Effector memory CD4-positive, alpha-beta T cell (primary cell): Measurements from ENCODE around the gene YWHAG.
"Not testable (repeated sequence)": the region's sequence is repeated elsewhere in the genome, so short reads cannot be mapped to it uniquely, and the experiment has no call there.

Experiments used
- DNase-seq, 3 donors: peaks; one replicate each; pipeline ENCODE4 v3.0.0-alpha.2; 2020
- H3K27ac ChIP-seq: 2 replicates; pipeline ENCODE4 v1.7.0; 2013; ENCODE audit warnings: mild to moderate bottlenecking, low read length, moderate library complexity; ENCODE audit not compliant: insufficient read depth, poor library complexity, severe bottlenecking
- H3K27me3 ChIP-seq: replicated peaks from 2 replicates; pipeline ENCODE4 v1.7.0; 2013; ENCODE audit warnings: mild to moderate bottlenecking, low read length; ENCODE audit not compliant: insufficient read depth, control insufficient read depth, poor library complexity, severe bottlenecking
- H3K36me3 ChIP-seq: 2 replicates; pipeline ENCODE4 v1.7.0; 2013; ENCODE audit warnings: mild to moderate bottlenecking, low read length, moderate library complexity; ENCODE audit not compliant: control insufficient read depth, insufficient read depth
- H3K4me1 ChIP-seq: 2 replicates; pipeline ENCODE4 v1.7.0; 2013; ENCODE audit warnings: low read length, mild to moderate bottlenecking; ENCODE audit not compliant: control insufficient read depth, insufficient read depth, poor library complexity, severe bottlenecking
- H3K4me3 ChIP-seq: 2 replicates; pipeline ENCODE4 v1.7.0; 2013; ENCODE audit warnings: low read length, low read depth, mild to moderate bottlenecking; ENCODE audit not compliant: insufficient read depth, poor library complexity, severe bottlenecking
- H3K9me3 ChIP-seq: 2 replicates; pipeline ENCODE4 v1.7.0; 2013; ENCODE audit warnings: mild to moderate bottlenecking, low read length, moderate library complexity; ENCODE audit not compliant: control insufficient read depth

YWHAG gene

DNA sequence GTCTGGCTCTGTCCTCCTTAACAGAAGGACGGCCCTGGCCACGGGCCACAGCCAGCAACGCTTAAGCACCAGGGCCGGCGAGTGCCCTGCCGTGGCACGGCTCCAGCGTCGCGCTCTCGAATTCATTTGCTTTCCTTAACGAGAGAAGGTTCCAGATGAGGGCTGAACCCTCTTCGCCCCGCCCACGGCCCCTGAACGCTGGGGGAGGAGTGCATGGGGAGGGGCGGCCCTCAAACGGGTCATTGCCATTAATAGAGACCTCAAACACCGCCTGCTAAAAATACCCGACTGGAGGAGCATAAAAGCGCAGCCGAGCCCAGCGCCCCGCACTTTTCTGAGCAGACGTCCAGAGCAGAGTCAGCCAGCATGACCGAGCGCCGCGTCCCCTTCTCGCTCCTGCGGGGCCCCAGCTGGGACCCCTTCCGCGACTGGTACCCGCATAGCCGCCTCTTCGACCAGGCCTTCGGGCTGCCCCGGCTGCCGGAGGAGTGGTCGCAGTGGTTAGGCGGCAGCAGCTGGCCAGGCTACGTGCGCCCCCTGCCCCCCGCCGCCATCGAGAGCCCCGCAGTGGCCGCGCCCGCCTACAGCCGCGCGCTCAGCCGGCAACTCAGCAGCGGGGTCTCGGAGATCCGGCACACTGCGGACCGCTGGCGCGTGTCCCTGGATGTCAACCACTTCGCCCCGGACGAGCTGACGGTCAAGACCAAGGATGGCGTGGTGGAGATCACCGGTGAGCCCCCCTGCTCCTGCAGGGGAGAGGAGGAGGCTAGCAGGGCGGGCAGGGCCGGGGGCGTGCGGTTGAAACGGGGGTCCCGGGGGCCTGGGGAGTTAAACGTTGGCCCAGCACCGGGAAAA lies 56.2 kb downstream of the YWHAG start, which contains the start of gene HSPB1:
Gene HSPB1, plus strand, starts transcription at position 327 of the 855 bp plus-strand sequence. Its CDS starts 40 bp downstream, at position 367.
- Histone ChIP-seq H3K27me3 (no peaks in the 10 kb centered on the region), H3K4me1 (peaks cover 8% of the 10 kb centered on the region)

DNA sequence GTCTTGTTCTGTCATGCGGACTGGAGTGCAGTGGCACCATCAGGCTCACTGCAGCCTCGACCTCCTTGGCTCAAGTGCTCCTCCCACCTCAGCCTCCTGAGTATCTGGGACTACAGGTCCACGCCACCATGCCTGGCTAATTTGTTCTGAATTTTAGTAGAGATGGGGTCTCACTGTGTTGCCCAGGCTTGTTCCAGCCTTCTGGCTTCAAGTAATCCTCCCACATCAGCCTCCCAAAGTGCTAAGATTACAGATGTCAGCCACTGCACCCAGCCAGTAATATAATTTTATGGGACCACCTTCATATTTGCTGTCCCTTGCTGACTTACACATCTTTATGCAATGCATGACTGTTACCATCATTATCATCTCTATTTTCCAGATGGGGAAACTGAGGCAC lies 57.8 kb downstream of the YWHAG start:
- no peaks in the 10 kb centered on the region for H3K27me3 ChIP-seq
- DNase-seq: no peak
- no peak overlapping the region for H3K27ac ChIP-seq
- H3K9me3 ChIP-seq: no peaks in the 10 kb centered on the region
- no peaks in the 10 kb centered on the region for H3K36me3 ChIP-seq
- peaks cover 8% of the 10 kb centered on the region for H3K4me1 ChIP-seq
- H3K4me3 ChIP-seq: no peak overlapping the region

More for the DNA sequence above, 56.2 kb downstream of the YWHAG start, which contains the start of gene HSPB1:
- DNase-seq: peak; percentile 47 to 67 (median 59)
- Histone ChIP-seq H3K36me3 (no peaks in the 10 kb centered on the region), H3K4me3 (peak within 1 kb of the TSS; percentile 62), H3K27ac (peak within 1 kb of the TSS; percentile 65), H3K9me3 (no peaks in the 10 kb centered on the region)

DNA sequence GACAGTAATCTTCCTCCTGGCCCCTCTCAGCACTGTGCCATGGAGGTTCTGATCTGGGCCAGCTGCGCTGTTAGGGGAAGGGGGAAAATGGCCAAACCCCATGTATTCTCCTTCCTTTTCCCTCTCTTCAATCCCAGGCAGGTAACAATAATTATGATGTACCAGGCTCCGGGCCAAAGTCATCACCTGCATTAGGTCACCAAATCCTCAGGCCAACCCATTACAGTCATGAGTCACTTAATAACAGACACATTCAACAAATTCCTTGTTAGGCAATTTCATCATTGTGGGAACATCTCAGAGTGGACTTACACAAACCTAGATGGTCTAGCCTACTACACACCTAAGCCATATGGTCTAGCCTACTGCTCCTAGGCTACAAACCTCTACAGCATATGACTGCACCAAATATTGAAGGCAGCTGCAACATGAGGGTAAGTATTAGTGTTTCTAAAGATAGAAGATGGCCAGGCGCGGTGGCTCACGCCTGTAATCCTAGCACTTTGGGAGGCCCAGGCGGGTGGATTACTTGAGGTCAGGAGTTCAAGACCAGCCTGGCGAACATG lies 58.5 kb downstream of the YWHAG start:
- Histone ChIP-seq H3K27ac (no peak overlapping the region), H3K9me3 (no peaks in the 10 kb centered on the region), H3K27me3 (no peaks in the 10 kb centered on the region), H3K4me3 (no peak overlapping the region), H3K36me3 (no peaks in the 10 kb centered on the region), H3K4me1 (peaks cover 8% of the 10 kb centered on the region)
- DNase-seq: no peak

DNA sequence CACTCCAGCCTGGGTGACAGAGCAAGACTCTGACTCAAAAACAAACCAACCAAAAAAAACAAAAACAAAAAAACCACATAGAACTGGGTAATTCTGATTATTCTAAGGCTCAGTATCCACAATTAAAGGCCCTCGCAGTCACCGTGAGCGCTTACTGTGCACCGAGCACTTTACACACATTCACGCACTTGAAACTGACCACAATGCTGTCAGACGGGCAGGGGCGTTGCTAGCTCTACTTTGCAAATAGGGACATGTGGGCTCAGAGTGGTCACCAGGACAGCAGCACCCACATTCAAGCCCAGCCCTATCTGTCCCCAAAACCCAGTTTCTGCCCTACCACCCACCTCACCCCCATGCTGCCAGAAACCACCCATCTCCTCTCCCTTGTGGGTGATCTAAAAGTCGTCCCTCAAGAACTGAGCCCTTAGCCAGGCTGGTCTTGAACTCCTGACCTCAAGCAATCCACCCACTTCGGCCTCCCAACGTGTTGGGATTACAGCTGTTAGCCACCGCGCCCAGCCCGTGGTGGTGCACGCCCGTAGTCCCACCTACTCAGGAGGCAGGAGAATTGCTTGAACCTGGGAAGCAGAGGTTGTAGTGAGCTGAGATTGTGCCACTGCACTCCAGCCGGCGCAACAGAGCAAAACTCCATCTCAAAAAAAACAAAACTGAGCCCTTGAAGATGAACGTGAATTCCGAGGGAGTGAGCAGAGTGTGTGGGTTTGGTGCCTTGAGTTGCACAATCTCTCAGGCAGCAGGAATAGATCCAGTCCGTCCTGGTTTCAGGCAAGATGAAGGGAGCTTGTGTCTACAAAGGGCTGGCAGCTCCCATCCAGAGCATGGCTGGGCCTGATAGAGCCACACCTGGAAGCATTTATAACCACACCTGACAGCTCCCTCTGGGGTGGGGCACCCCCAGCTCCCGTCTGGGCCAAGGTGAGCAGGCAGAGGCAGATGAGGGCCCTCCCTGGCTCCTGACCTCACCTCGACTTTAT lies 61.7 kb downstream of the YWHAG start:
- H3K27ac ChIP-seq: no peak overlapping the region
- no peaks in the 10 kb centered on the region for H3K9me3 ChIP-seq
- no peaks in the 10 kb centered on the region for H3K4me1 ChIP-seq
- H3K36me3 ChIP-seq: no peaks in the 10 kb centered on the region
- no peak for DNase-seq
- H3K4me3 ChIP-seq: no peak overlapping the region
- no peaks in the 10 kb centered on the region for H3K27me3 ChIP-seq

DNA sequence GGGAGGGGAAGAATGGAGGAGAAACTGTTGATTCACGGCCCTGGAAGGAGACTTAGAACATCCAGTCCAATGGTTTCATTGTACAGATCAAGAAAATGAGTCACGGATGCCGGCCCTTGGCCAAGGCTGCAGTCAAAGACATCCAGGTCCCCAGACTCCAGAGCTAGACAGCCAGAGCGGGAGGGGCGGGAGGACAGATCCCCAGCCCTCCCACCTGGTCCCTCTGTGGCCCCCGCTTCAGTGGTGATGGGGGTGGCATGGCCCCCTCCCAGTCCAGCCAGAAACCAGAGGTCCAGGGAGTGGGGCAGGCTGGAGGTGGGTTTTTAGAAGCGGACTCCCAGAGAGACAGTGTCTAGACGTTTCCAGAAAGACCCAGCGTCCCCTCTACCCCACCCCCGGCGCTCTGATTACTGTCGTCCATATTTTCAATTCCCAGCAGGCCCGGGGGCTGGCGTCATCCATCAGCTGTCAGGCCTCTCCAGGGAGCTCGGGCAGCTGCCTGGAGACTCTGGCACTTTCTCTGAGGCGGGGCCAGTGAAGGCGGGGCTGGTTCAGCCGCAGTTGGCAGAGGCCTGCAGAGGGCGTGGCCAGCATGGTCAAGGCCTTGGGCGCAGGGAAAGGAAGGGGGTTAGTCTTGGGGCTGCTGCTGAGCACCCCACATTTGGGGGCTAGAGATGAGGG lies 64.3 kb downstream of the YWHAG start:
- Histone ChIP-seq H3K36me3 (no peaks in the 10 kb centered on the region), H3K4me3 (no peak overlapping the region), H3K27me3 (no peaks in the 10 kb centered on the region), H3K9me3 (no peaks in the 10 kb centered on the region), H3K4me1 (peaks cover 4% of the 10 kb centered on the region), H3K27ac (no peak overlapping the region)
- no peak for DNase-seq

DNA sequence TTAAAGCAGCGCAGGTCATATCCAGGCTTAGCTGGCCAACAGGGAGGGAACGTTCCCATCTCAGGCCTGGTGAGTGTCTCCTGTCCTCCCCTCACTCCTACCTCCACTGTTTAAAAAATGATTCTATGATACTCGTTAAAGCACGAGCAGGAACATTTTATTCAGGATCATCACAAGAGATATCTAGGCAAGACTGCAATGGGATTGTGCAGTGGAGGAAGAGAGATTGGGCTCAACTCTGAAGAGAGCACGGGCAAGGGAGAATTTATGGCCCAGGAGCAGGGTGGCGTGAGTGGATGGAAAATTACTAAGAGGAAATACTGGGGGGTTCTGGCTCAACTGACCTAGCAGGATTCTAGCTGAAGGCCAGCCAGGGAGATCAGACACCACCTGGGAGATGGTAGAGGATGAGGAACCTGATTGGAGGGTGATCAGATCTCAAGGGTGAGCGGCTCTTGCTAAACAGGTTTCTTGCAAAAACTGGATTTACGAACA lies 65.3 kb downstream of the YWHAG start:
- Histone ChIP-seq H3K4me3 (no peak overlapping the region), H3K9me3 (no peaks in the 10 kb centered on the region), H3K27me3 (no peaks in the 10 kb centered on the region), H3K27ac (no peak overlapping the region), H3K36me3 (no peaks in the 10 kb centered on the region), H3K4me1 (peaks cover 4% of the 10 kb centered on the region)
- DNase-seq: no peak

DNA sequence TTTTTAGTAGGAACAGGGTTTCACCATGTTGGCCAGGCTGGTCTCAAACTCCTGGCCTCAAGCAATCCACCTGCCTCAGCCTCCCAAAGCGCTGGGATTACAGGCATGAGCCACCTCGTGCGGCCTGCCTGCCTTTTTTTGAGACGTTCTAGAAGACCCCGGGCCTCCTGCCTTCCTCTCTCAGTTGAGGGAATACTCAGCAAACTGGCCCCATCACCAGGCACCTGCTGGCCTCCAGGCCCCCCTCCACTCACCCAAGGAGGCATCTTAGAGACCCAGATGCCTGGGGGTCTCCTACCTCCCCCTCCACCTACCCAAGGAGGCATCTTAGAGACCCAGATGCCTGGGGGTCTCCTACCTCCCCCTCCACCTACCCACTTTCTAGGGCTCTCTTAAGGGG lies 65.9 kb downstream of the YWHAG start:
- not testable (repeated sequence) for H3K27me3 ChIP-seq, DNase-seq, H3K9me3 ChIP-seq, H3K4me1 ChIP-seq, H3K27ac ChIP-seq, H3K4me3 ChIP-seq, H3K36me3 ChIP-seq

DNA sequence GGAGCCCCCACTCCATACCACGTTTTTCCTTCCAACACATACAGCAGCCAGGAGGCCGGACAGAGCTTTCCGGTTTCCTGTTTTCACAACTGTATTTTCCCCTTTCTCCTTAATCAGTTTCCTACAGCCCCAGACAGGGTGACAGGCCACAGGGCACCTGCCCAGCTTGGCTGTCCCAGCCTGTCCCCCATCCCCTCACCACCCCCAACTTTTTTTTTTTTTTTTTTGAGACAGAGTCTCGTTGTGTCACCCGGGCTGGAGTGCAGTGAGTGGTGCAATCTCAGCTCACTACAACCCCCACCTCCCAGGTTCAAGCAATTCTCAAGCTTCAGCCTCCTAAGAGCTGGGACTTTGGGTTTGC lies 66.6 kb downstream of the YWHAG start:
- H3K4me3 ChIP-seq: no peak overlapping the region
- H3K36me3 ChIP-seq: no peaks in the 10 kb centered on the region
- no peak overlapping the region for H3K27ac ChIP-seq
- H3K27me3 ChIP-seq: no peaks in the 10 kb centered on the region
- peaks cover 4% of the 10 kb centered on the region for H3K4me1 ChIP-seq
- H3K9me3 ChIP-seq: no peaks in the 10 kb centered on the region
- DNase-seq: no peak
